Measurements from ENCODE around the gene ATP2C2.

ATP2C2 gene

DNA sequence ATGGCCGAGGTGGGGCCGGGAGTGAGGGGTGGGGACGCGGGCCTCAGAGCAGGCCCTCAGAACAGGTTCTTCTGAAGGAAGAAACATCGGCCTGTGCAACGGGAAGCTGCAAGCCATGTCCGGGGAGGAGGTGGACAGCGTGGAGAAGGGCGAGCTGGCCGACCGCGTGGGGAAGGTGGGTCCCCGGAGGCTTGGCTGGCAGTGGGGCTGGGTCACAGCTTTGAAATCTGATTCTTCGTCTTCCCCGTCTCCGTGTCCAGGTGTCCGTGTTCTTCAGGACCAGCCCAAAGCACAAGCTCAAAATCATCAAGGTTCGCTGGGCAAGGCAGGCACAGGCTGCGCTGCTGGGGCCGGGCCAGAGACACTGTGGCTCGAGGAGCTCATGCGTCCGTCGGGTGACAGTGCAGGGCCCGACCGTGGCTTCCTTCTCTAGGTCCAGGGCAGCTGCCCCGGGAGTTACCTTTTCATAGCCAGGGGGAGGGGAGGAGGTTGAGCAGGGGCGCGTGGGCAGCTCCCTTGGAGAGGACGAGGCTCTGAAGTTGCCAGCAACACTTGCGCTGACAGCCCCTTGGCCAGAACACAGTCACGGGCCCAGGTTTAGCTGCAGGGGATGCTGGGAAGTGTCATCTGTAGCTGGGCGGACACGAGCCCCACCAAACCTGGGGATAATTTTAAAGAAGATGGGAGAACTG, 84.9 kb downstream of the ATP2C2 start:
- DNase-seq, result no peak

DNA sequence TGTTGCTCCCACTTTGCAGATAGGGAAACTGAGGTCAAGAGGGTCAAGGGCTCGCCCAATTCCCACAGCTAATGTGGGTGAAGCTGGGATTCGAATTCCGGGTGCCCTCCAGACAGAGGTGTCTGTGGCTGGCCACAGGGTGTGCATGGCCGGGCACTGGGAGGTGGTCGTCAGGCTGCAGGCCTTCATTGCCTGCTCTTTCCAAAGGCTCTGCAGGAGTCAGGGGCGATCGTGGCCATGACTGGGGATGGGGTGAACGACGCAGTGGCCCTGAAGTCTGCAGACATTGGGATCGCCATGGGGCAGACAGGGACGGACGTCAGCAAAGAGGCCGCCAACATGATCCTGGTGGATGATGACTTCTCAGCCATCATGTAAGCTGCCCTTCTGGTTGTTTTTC, 86.3 kb downstream of the ATP2C2 start:
- DNase-seq, result no peak

DNA sequence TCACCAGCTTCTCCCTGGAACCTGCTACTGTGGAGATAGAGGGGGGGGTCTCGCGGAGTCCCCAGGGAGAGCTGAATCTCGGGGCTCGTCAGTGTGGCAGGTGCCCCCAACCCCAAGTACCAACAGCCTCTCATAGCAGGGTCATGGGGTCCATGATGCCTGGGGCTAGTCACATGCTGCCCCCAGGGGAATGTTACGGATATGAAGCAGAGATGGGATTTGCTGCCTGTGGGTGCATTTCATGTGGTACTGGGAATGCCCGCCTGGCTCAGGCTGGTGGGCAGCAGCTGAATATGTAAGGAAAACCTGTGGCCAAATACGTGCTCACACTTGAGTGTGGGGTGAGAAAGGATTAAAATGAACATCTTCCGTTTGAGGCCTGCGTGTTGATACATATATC, 86.7 kb downstream of the ATP2C2 start:
- no peak for DNase-seq

DNA sequence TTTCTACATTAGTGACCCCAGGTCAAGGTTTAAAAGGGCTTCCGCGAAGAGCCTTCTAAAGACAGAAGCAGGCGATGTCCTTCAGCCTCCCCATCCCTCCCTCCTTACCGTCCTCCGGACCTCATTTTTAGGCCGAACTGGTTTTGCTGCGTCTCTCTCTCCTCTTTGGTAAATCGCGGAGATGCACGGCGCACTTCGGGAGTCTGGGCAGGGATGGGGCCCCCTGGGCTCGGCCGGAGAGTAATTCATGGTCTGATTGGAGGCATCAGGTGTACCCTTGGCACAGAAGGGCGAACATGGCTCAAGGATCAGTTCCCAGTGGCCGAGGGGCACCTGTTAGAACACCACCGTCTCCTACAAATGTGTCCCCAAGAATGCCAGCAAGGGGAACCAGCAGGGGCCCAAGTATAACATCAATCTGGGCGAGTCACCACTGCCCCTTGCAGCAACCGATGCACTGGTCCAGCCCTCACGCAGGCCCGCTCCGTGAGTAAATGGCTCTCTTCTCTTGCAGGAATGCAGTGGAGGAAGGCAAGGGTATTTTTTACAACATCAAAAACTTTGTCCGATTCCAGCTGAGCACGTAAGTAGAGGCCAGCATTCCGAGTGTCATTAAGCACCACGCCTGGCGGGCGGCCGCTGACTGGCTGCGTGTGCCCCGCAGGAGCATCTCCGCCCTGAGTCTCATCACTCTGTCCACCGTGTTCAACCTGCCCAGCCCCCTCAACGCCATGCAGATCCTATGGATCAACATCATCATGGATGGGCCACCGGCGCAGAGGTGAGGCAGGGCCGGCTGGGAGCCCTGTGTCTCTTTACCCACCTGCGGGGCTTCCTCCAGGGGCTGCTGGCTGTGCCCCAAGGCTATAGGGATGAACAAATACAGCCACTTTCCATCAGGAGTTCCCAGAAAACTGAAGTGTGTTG, 90.5 kb downstream of the ATP2C2 start:
- no peak for DNase-seq

DNA sequence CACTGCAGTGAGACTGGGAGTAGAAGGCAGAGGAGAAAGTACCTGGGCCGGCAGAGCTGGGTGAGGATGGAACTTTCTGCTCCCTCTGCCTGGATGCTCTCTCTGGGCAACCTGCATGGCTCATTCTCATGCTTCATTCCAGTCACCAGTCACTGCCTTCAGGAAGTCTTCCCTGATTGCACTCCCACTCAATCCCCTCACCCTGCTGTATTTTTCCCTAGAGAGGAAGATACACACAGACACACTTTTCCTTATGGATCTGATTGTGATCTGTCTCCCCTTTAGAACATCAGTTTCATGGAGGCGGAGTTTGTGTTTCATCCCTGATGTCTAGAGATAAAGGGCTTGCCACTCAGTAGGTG, 91.2 kb downstream of the ATP2C2 start:
- no peak for DNase-seq

DNA sequence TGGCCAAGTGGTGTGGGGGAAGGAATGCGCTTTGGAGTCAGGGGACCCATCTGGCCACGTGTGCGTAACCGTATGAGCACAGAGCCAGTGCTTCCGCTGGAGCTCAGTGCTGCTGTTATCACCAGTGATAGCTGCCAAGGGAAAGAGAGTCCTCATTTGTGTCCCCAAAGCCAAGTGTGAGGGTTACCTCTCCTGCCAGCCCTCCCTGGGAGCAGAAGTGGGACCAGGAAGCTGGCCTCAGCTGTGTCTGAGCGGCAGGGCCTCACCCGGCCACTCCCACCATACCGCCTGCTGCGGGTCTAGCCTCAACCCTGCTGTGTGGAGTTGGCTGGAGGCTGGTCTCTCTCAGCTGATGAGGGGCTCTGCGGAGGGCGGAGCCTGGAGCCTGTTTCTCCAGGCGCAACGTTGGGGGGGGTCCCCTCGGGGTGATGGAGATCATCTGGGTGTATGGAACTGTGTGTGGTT, 91.6 kb downstream of the ATP2C2 start:
- no peak for DNase-seq

DNA sequence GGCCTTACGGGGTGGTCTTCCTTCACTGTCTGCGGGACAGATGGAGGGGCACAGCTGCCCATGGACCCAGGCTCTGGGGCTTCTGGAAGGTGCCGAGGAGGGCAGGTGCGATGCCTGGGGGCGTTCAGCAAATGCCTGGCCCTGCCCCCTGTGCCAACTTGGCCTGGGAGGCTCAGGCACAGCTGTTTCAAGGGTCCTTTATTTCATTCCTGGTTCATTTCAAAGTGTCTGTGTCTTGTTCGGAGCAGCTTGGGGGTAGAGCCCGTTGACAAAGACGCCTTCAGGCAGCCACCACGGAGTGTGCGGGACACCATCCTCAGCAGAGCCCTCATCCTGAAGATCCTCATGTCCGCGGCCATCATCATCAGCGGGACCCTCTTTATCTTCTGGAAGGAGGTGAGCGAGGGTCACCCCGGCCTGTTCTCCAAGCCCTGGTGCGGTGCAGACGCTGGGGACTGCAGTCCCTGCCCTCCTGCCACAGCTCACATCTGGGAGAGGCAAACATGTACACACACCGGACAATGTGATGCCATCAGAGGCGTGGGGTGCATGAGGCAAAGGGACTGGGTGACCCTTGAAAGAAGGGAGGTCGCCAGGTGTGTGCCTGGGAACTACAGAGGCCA, 92.2 kb downstream of the ATP2C2 start:
- no peak for DNase-seq

DNA sequence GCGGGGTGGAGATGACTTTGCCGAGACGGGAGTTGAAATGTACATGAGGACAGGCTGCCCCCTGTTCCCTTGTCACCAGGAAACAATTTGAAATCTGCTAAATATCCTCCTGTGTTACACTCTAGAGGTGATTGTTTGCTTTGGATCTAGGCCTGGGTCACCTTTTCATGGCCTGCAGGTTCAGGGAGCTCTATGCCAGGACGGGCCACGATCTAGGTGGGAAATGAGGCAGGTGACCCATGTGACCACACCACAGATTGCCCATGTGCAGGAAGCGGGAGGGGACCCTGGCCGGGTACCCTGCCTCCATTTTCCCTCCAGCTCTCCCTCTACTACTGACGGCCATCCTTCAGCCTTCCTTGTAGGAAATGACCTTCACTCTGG, 92.7 kb downstream of the ATP2C2 start:
- no peak for DNase-seq

DNA sequence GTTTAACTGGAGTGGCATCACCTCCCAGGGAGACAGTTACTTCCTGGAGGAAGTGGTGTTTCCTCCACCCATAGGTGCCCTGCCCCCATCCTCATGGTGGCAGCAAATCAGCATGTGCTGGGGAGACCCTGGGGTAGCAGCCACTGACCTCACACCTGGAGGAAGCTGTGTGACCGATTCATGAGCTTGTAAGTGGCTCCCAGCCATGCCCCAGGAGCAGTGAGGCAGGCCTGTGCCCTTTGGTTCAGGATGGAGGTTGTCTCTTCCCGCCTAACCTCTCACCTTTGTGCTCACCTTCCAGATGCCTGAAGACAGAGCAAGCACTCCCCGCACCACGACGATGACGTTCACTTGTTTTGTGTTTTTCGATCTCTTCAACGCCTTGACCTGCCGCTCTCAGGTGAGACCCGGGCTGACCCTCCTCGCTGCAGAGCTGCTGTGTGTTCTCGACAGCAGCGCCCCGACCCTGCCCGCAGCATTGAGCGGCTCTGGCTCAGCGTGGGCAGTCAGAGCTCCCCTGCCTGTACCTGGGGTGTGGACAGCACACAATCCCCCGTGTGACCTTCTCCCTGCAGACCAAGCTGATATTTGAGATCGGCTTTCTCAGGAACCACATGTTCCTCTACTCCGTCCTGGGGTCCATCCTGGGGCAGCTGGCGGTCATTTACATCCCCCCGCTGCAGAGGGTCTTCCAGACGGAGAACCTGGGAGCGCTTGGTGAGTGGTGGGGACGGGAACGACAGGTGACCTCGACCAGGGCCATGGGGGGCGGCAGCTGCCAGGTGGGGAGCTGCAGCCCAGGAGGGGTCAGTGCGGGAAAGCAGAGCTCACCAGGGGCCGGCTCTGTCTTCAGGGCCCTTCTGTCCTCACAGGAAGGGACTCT, 93.3 kb downstream of the ATP2C2 start:
- no peak for DNase-seq

DNA sequence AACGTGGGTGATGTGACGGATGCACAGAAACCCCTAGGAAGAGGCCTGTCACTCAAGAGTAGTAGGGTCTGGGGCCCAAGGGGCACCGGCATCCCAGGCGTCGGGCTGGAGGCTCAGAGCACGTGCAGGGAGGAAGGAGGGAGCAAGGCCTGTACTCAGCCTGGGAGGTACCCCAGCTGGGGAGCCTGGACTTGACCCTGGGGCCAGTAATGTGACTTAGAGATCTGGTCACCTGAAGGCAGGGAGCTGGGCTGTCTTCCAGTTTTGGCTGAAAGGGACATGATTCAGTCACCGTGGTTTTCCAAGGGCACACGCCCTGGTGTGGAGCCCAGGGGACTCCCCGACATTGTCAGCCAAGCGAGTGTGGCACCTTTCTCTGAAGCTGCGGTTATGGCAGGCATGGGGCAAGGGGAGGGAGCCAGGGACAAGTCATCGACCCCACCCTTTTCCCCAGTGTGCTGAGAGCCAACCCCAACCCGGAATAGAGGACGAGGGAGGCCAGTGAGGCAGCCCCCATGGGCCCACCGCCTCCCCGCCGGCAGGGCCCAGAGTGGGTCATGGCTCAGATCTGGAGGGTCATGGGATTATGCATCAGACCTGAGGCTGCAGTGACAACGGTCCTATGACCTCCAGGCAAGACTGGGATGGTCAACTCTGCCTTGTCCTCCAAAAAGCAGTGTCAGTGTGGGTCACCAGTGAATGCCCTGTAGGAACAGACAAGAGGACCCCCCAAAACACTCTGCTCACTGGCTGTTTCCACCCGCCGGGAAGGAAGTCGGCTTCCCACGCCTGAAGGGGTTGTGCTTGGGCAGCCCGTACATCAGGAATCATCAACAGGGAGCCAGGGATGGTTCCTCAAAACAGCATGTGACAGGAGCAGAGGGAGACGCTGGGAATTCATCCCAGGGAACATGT, 94.2 kb downstream of the ATP2C2 start:
- no peak for DNase-seq

DNA sequence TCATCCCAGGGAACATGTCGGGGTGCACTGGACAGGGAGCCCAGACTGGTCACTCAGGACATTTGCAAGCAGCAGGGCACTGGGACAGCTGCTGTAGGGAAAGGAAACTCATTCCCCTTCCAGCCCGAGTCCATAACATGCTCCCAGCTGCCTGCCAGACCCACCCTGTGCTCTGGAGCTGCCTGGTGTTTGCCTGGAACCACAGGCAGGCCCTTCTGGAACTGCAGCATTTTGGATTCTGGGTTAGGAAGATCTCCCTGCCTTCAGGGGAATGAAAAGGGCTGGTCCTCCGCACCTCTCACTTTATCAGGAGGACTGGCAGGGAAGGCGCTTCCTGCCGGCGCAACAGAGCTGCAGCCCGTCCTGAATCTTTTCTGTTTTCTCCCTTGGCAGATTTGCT, 94.9 kb downstream of the ATP2C2 start:
- no peak for DNase-seq

DNA sequence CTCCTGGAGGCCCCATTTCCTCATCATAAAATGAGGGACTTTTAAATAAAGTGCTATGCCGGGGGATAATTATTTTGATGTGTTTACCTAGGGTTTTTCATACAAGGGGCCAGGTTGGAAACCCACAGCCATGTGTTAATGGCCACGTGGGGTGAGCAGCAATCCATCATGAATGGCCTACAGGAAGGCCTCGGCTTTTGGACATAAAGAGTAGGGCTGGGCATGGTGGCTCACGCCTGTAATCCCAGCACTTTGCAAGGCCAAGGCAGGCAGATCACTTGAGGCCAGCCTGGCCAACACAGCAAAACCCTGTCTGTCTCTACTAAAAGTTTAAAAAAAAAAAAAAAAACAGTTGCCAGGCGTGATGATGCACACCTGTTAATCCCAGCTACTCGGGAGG, 95.8 kb downstream of the ATP2C2 start:
- DNase-seq, result no peak

DNA sequence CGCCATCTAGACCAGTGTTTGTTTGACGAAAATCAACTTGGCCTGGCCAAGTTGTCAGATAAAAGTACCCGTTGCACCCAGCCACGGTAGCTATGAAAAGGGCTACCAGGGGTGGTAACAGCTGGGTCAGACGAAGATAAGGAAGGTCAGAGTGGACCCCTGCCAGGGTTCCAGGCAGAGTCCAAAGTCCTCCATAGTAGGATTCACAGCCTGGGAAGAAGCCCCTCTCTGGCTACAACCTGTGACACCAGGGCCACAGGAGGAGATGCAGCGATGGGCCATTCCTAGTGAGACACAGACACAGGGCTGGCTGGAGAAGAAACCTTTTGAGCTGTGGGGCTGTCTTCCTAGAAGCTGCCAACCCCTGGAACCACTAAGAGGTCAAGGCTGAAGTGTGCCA, 96.8 kb downstream of the ATP2C2 start:
- no peak for DNase-seq

DNA sequence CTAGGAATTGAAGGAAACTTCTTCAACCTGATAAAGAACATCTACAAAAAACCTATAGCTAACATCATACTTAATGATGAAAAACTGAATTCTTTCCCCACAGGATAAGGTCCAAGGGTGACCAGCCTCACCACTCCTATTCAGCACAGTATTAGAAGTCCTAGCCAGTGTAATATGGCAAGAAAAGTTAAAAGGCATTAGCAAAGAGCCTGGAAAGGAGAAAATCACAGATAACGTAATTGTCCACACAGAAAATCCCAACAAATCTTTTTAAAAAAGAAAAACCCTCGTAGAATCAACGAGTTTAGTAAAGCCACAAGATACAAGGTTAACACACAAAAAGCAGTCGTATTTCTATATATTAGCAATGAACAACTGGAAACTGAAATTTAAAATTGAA, 98.4 kb downstream of the ATP2C2 start:
- DNase-seq, result no peak

DNA sequence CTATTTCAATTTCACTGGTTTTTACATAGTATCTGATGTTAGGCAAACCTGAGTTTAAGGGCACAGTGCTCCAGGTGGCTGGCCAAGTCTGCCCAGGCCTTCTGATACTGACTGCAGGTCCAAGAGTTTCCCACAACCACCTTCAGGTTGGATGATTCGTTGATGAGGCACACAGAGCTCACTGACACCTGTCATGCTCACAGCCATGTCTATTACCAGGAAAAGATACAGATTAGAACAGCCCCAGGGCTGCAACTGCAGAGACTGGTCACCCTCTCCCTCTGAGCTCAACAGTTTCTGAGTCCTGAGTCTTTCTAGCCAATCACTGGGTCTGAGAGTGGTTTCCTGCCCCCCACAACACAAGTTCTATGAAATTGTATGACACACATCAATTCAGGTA, 98.9 kb downstream of the ATP2C2 start:
- DNase-seq, result no peak

DNA sequence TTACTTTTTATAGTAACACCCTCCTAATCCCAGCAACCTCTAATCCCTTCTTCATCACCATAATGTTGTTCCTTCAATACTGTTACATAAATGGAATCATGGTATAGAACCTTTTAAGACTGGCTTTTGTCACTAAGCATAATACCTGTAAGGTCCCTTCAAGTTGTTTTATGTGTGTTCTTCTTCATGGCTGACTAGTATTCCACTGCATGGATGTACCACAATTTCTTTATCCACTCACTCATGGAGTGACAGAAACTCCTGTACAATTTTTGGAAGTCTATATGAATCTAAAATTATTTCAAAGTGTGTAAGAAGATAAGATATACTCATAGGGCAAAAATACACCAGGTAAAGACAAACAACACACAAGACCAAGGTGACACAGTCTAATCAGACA, 99.4 kb downstream of the ATP2C2 start:
- no peak for DNase-seq

DNA sequence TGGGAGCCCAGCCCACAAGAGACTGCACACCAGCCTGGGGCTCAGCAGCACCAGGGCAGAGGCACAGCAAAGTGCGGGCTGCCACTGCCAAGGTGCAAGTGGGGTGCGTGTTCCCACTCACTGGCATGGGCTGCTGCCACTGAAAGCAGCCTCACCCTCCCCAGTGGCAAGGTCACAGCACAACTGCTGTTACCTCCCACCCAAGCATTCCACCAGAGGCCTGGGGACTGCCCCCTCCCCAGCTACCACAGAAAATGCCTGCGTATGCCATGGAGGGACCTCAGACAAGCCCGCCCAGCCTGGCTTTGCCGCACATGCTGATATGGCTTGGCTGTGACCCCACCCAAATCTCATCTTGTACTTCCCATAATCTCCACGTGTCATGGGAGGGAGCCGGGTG, 103.0 kb downstream of the ATP2C2 start:
- no peak for DNase-seq

DNA sequence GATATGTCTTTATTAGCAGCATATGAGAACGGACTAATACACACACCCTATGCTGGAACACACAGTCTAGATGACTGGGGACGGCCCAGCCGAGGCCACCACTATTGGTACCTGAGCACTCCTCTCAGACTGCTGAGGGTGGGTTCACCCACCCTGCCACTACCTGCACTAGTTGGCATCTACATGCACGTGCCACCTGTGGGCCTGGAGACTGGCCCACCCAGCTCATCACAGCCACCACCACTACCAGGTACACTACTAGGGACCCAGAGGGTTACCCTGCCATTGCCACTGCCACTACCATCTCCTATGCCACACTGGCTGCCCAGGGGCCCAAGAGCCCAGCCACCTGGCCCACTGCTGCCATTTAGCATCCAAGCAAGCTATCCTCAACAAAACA, 103.6 kb downstream of the ATP2C2 start:
- DNase-seq, result no peak

DNA sequence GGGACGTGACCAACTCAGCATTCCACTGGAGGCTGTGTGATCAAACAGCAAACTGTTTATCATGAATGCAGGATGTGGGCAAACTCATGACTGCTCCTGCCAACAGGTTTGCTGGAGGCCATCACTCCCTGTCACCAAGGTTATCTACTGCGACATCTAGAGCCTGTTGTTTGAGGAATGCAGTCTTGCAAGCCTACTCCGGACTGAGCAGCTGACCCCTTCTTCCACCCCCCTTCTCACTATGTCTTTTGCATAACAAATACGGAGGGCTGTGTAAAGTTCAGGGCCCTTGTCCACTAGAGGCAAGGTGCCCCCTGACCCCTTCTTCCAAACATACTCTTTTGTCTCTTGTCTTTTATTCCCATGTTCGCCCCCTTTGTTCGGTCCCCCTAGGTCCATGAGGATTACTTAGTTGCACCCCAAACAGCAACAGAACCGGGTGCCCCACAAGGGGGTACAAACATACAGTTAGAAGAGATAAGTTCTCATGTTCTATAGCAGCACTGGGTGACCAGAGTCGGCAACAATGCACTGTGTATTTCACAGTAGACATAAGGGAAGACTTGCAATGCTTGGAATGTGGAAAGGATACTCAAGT, 107.4 kb downstream of the ATP2C2 start:
- no peak for DNase-seq

DNA sequence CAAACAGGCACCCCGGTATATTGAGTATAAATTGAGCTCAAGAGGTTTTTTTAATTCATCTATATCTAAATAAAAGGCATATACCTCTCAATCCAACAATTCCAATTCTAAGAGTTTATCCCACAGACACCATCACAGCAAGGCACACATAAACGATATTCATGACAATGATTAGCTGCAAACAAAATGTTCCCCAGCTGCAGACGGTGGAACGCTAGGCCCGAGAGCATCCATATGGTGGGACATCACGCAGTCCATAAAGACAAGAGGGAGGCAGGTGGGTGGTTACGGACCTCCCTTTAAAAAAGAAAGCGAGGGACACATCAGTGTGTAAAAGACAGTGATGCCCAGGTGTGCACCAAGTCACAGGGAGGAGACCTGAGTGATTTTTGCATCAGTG, 108.1 kb downstream of the ATP2C2 start:
- no peak for DNase-seq

DNA sequence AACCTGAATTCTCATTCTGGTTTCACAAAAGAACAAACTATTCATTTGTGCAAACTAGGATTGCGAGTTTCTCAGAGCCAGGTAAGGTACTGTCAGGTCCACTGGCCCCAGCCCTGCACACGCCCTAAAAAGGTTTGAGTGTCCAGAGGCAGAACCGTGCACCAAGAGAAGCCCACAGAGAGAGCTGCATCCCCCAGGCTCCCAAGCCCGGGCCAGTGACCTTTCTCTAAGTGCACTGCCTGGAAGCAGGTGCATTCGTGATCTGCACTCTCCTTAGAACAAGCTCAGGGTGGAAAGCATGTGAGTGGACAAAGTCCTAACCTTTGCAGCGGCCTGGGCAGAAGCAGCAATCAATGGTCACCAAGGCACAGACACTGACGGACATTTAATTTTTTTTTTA, 109.3 kb downstream of the ATP2C2 start:
- DNase-seq, result no peak
